Inferior parietal cortex (tissue), 1 donor: Measurements from ENCODE around the gene DMBT1.

ENCODE experiments used
- DNase-seq: peaks from one replicate; pipeline ENCODE4 v3.0.0-alpha.2; 2016; ENCODE audit errors: extremely low spot score

The DMBT1 gene

DNA sequence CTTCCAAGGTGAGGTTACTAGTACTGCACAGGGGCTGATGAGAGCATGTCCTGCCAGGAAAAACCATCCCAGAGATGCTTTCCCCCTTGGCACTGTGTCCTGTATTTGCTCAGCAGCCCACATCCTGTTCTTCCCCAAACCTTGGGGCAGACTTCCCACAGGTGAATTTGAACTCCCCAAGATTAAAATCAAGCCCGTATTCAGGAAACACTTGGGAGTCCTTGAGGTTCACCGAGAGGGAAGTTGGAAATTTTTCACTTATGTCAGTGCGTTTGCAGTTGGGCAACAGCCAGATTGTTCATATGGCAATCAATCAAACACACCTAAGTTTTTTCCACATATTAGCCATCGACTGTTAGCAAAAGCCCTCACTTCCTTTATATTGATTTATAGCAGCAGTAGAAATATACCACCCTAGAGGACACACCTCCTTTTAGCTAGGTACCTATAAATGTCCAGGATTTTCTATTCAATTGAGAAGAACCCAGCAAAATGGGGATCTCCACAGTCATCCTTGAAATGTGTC, at the start of gene DMBT1:
Gene DMBT1, plus strand, starts transcription at position 476 of the 526 bp plus-strand sequence. Its CDS starts 17 bp downstream, at position 493.
- no peak for DNase-seq

GRCh38 chr10:122513053-122513452, 47.5 kb upstream of the DMBT1 start:
- DNase-seq: no peak

- DNase-seq: no peak
These were observed 46.3 kb upstream of the DMBT1 start for GRCh38 chr10:122514045-122514840.

DNA sequence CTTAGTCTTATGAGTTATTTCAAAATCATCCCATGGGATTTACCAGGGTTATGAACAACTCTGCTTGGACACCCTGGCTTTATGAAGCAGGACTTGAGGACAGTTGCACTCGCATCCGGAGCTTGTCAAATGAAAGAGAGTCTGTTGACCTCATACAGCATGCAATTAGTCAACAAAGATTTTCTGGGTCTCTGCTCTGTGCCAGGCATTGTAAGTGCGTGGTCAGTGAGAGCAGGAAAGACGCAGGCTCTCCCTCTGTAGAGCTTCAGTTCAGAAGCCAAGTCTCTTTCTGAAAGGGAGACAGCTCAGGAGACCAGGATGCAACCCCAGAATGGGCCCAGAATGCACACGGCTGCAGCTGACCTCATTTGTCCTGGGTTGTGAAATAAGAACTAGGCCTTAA, 45.5 kb upstream of the DMBT1 start:
- no peak for DNase-seq

DNA sequence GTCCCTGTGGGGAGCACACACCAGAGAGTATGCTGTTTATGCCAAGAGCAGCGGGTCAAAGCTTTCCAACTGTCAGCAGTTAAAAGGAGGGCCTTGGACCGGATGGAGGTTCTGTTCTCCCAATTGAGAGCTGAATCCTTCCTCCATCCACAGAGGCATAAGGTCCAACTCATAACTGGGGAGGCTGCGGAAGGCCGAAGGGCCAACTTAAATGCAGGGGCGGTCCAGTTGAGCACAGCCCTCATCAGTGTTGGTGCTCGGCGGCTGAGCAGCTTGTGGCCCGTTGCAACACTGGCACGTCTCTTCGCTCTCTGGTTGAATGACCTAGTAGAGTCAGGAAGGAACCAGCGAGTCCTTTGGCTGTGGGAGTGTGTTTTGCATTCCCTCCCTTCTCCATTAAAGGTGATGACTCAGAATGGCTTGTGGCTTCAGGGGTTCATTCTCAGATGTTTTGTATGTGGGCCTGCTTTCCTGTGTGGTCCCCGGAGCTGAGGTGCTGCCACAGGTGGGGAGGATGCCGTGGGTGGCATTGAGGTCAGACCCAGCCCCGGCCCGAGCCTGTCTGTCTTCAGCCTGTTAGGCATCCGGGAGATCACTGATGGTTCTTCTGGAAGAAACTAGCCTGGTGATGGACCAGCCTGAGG, 44.8 kb upstream of the DMBT1 start:
- no peak for DNase-seq

DNA sequence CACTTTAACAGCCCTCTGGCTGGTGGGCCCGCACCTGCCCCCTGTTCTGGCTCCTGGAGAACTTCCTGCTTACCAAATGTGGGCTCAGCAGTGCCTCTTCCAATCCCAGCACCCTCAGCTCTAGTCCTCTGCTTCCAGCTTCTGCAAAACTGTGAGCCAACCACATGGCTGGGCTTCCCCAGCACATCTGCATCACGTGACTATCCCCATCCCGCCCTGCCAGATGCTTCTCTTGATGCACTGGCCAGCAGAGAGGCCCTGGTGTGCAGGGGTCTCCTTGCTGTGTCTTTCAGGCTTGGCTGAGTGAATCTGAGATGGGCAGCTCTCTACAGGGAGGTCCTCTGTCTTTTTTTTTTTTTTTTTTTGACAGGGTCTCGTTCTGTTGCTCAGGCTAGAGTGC, 43.8 kb upstream of the DMBT1 start:
- no peak for DNase-seq

GRCh38 chr10:122519144-122519543, 41.4 kb upstream of the DMBT1 start:
- DNase-seq: no peak

DNA sequence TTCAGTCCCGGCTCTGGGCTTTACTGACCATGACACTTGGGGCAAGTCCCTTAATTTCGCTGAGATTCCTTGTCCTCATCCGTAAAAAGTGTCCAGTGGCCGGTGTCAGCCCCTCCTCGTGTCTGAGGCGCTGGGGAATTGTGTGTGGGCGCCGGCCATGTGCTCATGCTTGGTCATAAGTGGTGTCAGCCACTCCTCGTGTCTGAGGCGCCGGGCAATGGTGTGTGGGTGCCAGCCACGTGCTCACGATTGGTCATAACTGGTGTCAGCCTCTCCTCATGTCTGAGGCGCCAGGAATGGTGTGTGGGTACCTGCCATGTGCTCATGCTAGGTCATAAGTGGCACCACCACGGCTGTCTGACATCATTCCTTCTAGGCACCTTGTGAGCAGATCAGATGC, 40.7 kb upstream of the DMBT1 start:
- no peak for DNase-seq

DNA sequence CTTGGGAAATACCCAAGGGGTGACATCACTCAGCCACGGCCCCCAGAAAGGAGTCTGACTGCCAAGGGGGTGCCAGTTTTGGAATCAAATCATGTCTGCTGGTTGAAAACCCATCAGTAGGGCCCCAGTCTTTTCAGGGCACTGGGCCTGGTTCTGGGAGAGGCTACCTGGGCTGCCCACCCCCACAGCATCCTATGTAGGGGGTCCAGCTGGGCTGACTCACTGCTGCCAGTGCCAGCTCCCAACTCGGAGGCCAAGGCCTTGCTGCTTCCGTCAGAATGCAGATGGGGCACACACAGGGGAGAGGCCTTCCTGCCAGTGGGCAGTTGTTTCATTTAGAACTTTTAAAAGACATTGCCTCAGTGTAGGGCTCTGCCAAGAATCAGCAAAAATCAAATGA, 39.5 kb upstream of the DMBT1 start:
- no peak for DNase-seq

DNA sequence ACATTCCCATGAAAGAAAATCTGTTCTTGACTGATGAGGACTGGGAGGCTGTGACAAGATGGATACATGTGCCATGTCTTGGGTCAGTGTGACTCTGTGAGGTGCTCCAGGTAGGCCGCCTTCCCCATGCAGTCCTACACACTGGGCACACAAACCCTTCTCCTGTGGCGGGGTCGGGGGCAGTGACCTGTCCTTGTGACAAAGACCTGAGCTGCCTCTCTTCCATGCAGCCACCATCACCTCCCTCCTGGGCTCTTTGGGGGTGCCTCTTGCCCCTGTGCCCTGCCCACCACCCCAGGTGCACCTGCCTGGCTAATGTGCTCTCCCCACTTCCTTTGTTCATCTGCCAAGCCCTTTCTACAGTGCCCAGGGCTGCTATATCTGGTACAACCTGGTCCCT, 35.7 kb upstream of the DMBT1 start:
- no peak for DNase-seq

DNA sequence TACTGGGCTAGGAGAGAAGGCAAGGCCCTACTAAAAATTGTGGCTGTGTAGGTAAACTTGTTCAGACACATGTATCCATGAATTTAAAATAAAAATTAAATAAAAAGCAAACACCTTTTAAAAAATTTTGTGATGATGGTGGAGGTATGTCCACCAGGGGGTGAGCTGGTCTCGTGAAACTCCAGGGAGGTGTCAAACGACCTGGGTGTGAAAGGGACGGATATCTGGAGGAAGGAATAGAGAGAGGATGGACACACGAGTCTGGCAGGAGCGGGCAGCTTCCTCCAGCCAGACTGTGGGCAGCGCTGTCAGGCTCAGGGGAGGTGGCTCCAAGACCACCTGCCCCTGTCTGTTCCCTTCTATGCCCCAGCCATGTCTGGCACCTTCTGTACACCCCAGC, 34.8 kb upstream of the DMBT1 start:
- DNase-seq: no peak

GRCh38 chr10:122526892-122527291, 33.7 kb upstream of the DMBT1 start:
- no peak for DNase-seq

DNA sequence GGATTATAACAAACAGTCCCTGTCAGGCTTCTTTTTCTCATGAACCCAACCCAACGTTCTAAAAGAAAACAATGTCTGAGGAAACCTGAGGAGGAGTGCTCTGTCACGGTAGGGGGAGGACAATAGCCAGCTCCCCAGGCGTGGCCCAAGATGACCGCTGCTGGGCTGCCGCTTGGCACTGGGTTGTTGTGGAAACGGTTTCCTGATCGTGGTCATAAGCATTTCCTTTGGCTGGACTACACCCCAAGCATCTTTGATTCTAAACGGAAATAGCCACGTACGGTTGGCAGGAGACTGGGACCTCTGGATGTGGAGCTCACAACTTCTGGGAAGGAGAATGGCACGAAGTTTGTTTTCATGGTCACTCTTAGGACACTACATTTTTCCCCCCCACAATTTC, 30.4 kb upstream of the DMBT1 start:
- no peak for DNase-seq

DNA sequence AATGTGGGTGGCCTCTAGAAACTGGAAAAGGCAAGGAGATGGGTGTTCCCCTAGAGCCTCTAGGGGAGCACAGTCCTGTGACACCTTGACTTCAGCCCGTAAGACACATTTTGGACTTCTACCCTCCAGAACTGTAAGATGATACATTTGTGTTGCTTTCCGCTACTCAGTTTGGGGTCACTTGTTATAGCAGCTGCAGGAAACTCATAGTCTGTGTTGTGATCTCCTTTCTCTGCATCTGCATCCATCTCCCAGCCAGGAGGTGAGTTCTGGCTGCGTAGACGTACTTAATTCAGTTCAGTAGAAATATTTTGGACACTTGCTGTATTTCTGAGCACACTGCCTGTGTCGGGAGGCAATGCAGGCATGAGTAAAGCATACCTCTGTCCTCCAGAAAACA, 29.3 kb upstream of the DMBT1 start:
- no peak for DNase-seq

- DNase-seq: no peak
These were observed 28.6 kb upstream of the DMBT1 start for GRCh38 chr10:122531939-122532338.

DNA sequence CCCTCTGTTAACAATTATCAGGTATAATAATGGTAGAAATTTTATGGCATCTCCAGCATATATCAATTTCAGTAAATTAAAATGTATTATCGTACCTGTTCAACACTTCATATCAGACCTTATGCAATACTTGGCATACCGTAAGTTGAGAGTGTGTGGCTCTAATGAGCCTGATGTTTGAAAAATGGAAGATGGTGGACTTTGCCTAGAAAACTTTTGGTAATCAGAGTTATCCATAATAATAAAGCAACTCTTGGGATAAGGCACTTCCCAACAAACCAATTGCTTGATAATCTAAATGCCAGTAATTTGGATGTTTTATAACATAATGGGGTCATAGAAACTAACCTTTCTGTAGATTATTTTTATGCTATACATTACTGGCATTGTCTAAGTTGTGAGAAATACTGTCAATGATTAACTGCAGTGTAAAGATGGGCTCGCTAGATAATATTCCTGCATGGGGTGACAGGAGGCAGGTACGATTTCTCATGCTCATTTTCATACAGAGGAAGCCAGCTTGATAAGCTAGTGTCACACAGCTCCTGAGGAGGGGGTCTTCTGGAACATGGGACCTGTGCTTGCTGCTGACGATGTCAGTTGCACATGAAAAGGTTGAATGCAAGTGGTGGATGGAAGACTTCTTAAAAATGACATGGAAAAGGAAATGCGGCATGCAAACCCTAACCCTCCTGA, 27.8 kb upstream of the DMBT1 start:
- no peak for DNase-seq

- no peak for DNase-seq
These were observed 23.0 kb upstream of the DMBT1 start for GRCh38 chr10:122537545-122537944.

- DNase-seq: no peak
These were observed 19.0 kb upstream of the DMBT1 start for GRCh38 chr10:122541541-122542002.

- no peak for DNase-seq
These were observed 16.7 kb upstream of the DMBT1 start for GRCh38 chr10:122543676-122544445.

GRCh38 chr10:122544493-122544892, 16.1 kb upstream of the DMBT1 start:
- no peak for DNase-seq

DNA sequence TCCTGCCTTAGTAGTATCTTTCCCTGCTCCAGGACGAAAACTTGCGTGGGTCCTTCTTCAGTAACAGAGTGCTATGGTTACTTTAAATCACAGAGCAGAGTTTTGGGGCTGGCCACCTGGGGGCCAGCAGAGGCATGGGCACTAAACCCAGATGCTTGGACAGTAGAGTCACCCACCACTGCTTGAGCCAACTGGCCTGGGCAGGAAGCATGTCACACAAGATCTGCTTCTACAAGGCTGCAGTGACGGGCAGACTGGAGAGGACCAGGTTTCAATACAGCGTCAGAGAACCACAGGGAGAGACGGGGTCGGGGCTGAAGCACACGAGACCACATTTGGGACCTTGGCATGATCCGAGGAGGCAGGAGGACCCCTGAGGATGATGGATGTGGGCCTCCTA, 14.3 kb upstream of the DMBT1 start:
- DNase-seq: no peak
